Psoas muscle (tissue), 8 donors: ENCODE measurements around the gene SYMPK. TPM values are rescaled to one million over a fixed set of nuclear protein-coding genes. Genes with fewer than 3 reads are reported as not detected.

Source experiments
- ATAC-seq, 4 donors: fragments of 200-7000 bp; cut with Tn5 transposase; one replicate each; pipeline ENCODE4 v1.9.1; 2020; ENCODE audit warnings: moderate library complexity in 3 of 4, mild to moderate bottlenecking in 2 of 4
- DNase-seq, 2 donors: peaks; one replicate each; pipeline ENCODE4 v3.0.0-alpha.2; 2020
- H3K27ac ChIP-seq: fragments of 200-600 bp; one replicate; pipeline ENCODE4 v1.8.0; 2022
- H3K27me3 ChIP-seq, 3 donors: fragments of 200-600 bp in 1 of 3; one replicate each; pipeline versions ENCODE4 v1.6.1 to v1.8.0; 2013 to 2022; ENCODE audit warnings: low read length in 2 of 3, mild to moderate bottlenecking in 2 of 3, moderate library complexity in 1 of 3; ENCODE audit not compliant: insufficient read depth in 3 of 3
- H3K36me3 ChIP-seq, 2 donors: fragments of 200-600 bp in 1 of 2; one replicate each; pipeline versions ENCODE4 v1.6.1 to v1.8.0; 2013 to 2022; ENCODE audit warnings: low read depth in 1 of 2, mild to moderate bottlenecking in 1 of 2, moderate library complexity in 1 of 2; ENCODE audit not compliant: insufficient read depth in 1 of 2
- H3K4me1 ChIP-seq: fragments of 200-600 bp; one replicate; pipeline ENCODE4 v1.8.0; 2022
- H3K4me3 ChIP-seq: fragments of 200-600 bp; one replicate; pipeline ENCODE4 v1.8.0; 2022; ENCODE audit warnings: mild to moderate bottlenecking
- H3K9me3 ChIP-seq: fragments of 200-600 bp; one replicate; pipeline ENCODE4 v1.8.0; 2022
- CTCF ChIP-seq: fragments of 200-600 bp; IDR thresholded peaks from one replicate; pipeline ENCODE4 v1.8.0; 2022; ENCODE audit warnings: antibody characterized with exemption
- WGBS, 3 donors: extraction: QIAGEN DNeasy Blood & Tissue Kit; methylation state at CpG; one replicate each; pipeline versions ENCODE4 v1.1.6 to v1.1.7; 2013; 5-methylcytosine and 5-hydroxymethylcytosine counted together
- intact Hi-C, 2 donors: fragments of 100-400 bp; cut with DNase I; formaldehyde crosslinking; loops; one replicate each; pipeline versions ENCODE4 v1.11.0 to v1.14.2; 2022
- polyA plus RNA-seq, 3 donors: library from polyadenylated mRNA; stranded (reverse); fragments of 200-250 nt; gene quantifications; one replicate each; pipeline ENCODE4 v1.2.3, GENCODE V29; 2013
- total RNA-seq, 4 donors: library from RNA; stranded (reverse); fragmentation: NEBNext Ultra II Directional in 2 of 4; extraction: Animal tissue kit (Norgen Biotek cat#: 25700) in 2 of 4; gene quantifications; one replicate each; pipeline versions ENCODE4 v1.2.1 to v1.2.4, GENCODE V29; 2021 to 2023
- donor health status: healthy with polysubstance abuse.
- donor health status: DM: no; HTN: no; CAD: no; lungs with moderate emphysema.
- donor health status: Bipolar disorder and iron deficiency.
- donor health status: healthy.
- donor health status: DM: yes; HTN: yes; CAD: no.
- donor health status: DM: no; HTN: no; CAD: no.
- donor health status: DM: no; HTN: no; CAD: no.
- donor health status: DM: yes; HTN: yes; CAD: no.

The SYMPK gene
- total and polyA plus RNA-seq, 7 donors: 27.6 to 80.3 (median 47.6) TPM

GRCh38 chr19:45865269-45865948, 2.5 kb upstream of the SYMPK start:
- 64 to 66% (median 66%) methylated on average over 9 of the region's 9 CpGs for WGBS, 3 donors
- Histone ChIP-seq H3K4me1 (peaks cover 5% of the 10 kb centered on the region), H3K4me3 (no peak overlapping the region), H3K36me3 (no peaks in the 10 kb centered on the region), H3K27me3 (peaks cover 0 to 8% (median 0%) of the 10 kb centered on the region in 3 donors), H3K27ac (no peak overlapping the region), H3K9me3 (no peaks in the 10 kb centered on the region)
- DNase-seq: no peak
- intact Hi-C loops: loop anchor here in 1 of 2 donors (2.0 to 5.0 kb wide), 2 partner anchors 19 to 152 kb away; no protein-coding TSS in a partner anchor
- no peak for ATAC-seq
- no peak for TF ChIP-seq CTCF

- Histone ChIP-seq H3K27ac (no peak overlapping the region), H3K36me3 (peaks cover 0 to 5% of the 10 kb centered on the region in 2 donors), H3K27me3 (peaks cover 0 to 8% (median 0%) of the 10 kb centered on the region in 3 donors), H3K4me3 (peak overlapping the region; percentile 92), H3K9me3 (no peaks in the 10 kb centered on the region), H3K4me1 (peaks cover 5% of the 10 kb centered on the region)
- intact Hi-C loops: loop anchor here in 1 of 2 donors (2.0 to 5.0 kb wide), 2 partner anchors 20 to 153 kb away; no protein-coding TSS in a partner anchor
- DNase-seq (no peak), ATAC-seq (no peak)
- no peak for TF ChIP-seq CTCF
- 12 to 16% (median 14%) methylated on average over 12 of the region's 12 CpGs for WGBS, 3 donors
Measured at GRCh38 chr19:45864629-45865082, 1.7 kb upstream of the SYMPK start.

DNA sequence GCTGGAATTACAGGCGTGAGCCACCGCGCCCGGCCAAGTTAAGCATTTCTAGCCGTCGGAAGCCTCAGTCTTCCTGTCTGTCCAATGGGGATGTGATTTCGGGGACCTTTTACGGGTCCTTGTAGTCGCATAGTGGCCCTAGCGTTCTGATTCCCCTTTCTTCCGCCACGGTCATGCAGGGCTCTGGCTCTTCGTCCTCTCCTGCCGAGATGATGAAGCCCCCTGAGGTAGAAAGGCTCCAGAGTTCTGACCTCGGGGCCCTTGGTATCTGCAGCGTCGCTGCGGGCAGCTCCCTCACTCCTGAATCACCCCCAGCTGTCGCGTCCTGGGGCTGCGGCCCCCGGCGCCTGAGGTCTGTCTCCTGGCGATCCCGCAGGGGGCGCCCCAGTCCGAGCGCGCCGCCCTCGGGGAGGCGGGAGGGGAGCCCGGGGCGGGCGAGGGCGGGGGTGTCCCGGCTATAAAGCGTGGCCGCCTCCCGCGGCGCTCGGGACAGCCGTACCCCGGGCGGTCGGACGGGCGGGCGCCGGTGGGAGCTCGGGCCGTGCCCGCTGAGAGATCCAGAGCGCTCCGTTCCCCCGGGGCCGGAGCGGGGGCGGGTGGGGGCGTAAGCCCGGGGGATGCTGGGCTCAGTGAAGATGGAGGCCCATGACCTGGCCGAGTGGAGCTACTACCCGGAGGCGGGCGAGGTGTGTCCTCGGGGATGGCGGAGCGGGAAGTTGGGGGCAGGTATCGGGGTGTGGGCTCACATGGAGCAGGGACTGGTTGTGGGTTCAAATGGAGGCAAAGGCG, 1.1 kb upstream of the SYMPK start, which contains the start of gene FOXA3:
Gene FOXA3 (plus strand): TSS at position 487 of the 789 bp plus-strand sequence. CDS start 131 bp downstream, at position 618.
- intact Hi-C loops: loop anchor here in 1 of 2 donors (2.0 kb wide), 1 partner anchor 21 kb away; no protein-coding TSS in a partner anchor
- ATAC-seq (peak; percentile 46 to 70 (median 68)), DNase-seq (peak; percentile 62 to 70)
- Histone ChIP-seq H3K9me3 (no peaks in the 10 kb centered on the region), H3K4me3 (peak within 1 kb of the TSS; percentile 92), H3K4me1 (peaks cover 5% of the 10 kb centered on the region), H3K27ac (no peak within 1 kb of the TSS), H3K36me3 (peaks cover 0 to 12% of the 10 kb centered on the region in 2 donors), H3K27me3 (peaks cover 0 to 8% (median 0%) of the 10 kb centered on the region in 3 donors)
- WGBS, 3 donors: 2% methylated on average over 65 to 71 of the region's 71 CpGs
- peak; percentile 51 for TF ChIP-seq CTCF

- WGBS, 3 donors: 2% methylated on average over 22 of the region's 22 CpGs
- Histone ChIP-seq H3K27me3 (peaks cover 0 to 8% (median 0%) of the 10 kb centered on the region in 3 donors), H3K4me1 (peaks cover 5% of the 10 kb centered on the region), H3K27ac (no peak overlapping the region), H3K4me3 (peak overlapping the region; percentile 92), H3K36me3 (peaks cover 0 to 18% of the 10 kb centered on the region in 2 donors), H3K9me3 (no peaks in the 10 kb centered on the region)
- intact Hi-C loops: no loop called here
- DNase-seq: no peak
- no peak for ATAC-seq
- TF ChIP-seq CTCF: no peak
Measured at GRCh38 chr19:45863335-45863839, 440 bp upstream of the SYMPK start.
